Measurements from ENCODE around the gene PJVK. TPM values are rescaled to one million over a fixed set of nuclear protein-coding genes. Genes with fewer than 3 reads are reported as not detected.
A peak's percentile ranks its signal among the peaks of the same experiment; 100 is the strongest.

Gene PJVK
- total and polyA plus RNA-seq, 4 donors: 0.82 to 5.7 (median 4.5) TPM

DNA sequence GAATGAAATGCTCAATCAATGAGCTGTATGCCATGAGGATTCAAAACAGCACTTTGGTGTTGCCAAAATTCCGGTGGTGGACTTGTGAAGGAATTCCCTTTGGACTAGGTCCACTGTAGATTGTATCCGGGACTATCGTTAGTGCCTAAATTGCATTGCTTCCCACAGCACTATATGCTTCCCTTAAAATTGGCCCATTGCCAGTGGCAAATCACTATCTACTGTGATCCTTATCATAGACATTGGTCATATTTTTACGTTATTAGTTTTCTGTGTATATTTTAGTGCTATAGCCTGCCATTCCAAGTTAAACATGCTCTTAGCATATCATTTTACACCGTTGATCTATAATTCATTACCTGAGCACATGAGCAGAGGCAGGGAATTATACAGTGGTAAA lies 1.7 kb downstream of the PJVK start:
- DNase-seq (peak in 2 of 3 donors; percentile 48 to 66), ATAC-seq (ENCODE audit: insufficient read depth, low FRiP score) (no peak)
- H3K9me3 ChIP-seq (ENCODE audit: control insufficient read depth in 4 of 4, insufficient read depth in 3 of 4, low read length in 3 of 4): no peaks in the 10 kb centered on the region
- no peak for TF ChIP-seq CTCF (IDR thresholded peaks at IDR 0.05; ENCODE audit: control extremely low read depth, extremely low read depth)
- no peak overlapping the region for H3K4me3 ChIP-seq
- peaks cover 0 to 6% (median 2%) of the 10 kb centered on the region in 4 donors for H3K36me3 ChIP-seq (ENCODE audit: control insufficient read depth in 4 of 4, insufficient read depth in 4 of 4, low read length in 4 of 4)
- WGBS, 2 donors: 68 to 78% methylated on average over 5 of the region's 5 CpGs
- peaks cover 4 to 36% (median 13%) of the 10 kb centered on the region in 5 donors for H3K4me1 ChIP-seq (ENCODE audit: control insufficient read depth in 5 of 5, insufficient read depth in 5 of 5, low read length in 5 of 5)
- no peak overlapping the region for H3K9ac ChIP-seq (ENCODE audit: insufficient read depth in 1 of 2, low read length in 2 of 2)
- H3K27ac ChIP-seq (ENCODE audit: low read depth in 1 of 2, low read length in 1 of 2): no peak overlapping the region
- H3K27me3 ChIP-seq (ENCODE audit: control insufficient read depth in 3 of 3, insufficient read depth in 3 of 3, low read length in 2 of 3): no peaks in the 10 kb centered on the region

GRCh38 chr2:178455947-178456346 lies 4.8 kb downstream of the PJVK start:
- no peaks in the 10 kb centered on the region for H3K36me3 ChIP-seq (ENCODE audit: control insufficient read depth in 4 of 4, insufficient read depth in 4 of 4, low read length in 4 of 4)
- WGBS, 2 donors: 91 to 93% methylated on average over 5 of the region's 5 CpGs
- no peak for TF ChIP-seq CTCF (IDR thresholded peaks at IDR 0.05; ENCODE audit: control extremely low read depth, extremely low read depth)
- no peak overlapping the region for H3K4me3 ChIP-seq
- H3K4me1 ChIP-seq (ENCODE audit: control insufficient read depth in 5 of 5, insufficient read depth in 5 of 5, low read length in 5 of 5): peaks cover 0 to 13% (median 4%) of the 10 kb centered on the region in 5 donors
- DNase-seq (no peak), ATAC-seq (ENCODE audit: insufficient read depth, low FRiP score) (no peak)
- H3K9ac ChIP-seq (ENCODE audit: insufficient read depth in 1 of 2, low read length in 2 of 2): no peak overlapping the region
- H3K27ac ChIP-seq (ENCODE audit: low read depth in 1 of 2, low read length in 1 of 2): no peak overlapping the region
- H3K27me3 ChIP-seq (ENCODE audit: control insufficient read depth in 3 of 3, insufficient read depth in 3 of 3, low read length in 2 of 3): no peaks in the 10 kb centered on the region
- H3K9me3 ChIP-seq (ENCODE audit: control insufficient read depth in 4 of 4, insufficient read depth in 3 of 4, low read length in 3 of 4): no peaks in the 10 kb centered on the region

DNA sequence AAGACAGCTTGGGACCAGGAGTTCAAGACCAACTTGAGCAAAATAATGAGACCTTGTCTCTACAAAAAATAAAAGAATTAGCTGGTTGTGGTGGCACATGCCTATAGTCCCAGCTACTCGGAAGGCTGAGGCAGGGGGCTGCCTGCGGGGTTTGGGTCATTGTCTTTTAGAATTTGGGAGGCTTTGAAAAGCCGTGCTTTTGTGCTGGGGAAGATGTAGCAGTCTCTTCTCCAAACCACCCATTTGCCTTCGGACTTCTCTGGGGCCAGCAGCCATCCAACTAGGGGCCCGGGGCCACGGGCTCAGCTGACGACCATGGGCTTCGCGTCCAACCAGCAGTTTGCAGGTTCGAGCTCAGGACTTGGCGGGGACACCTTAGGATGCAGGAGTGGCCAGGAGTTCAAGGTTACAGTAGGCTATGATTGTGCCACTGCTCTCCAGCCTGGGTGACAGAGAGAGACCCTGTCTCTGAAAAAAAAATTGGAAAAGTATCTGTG lies 6.3 kb downstream of the PJVK start:
- Histone ChIP-seq H3K4me3 (no peak overlapping the region), H3K9me3 (ENCODE audit: control insufficient read depth in 4 of 4, insufficient read depth in 3 of 4, low read length in 3 of 4) (no peaks in the 10 kb centered on the region), H3K9ac (ENCODE audit: insufficient read depth in 1 of 2, low read length in 2 of 2) (no peak overlapping the region), H3K4me1 (ENCODE audit: control insufficient read depth in 5 of 5, insufficient read depth in 5 of 5, low read length in 5 of 5) (peaks cover 0 to 7% (median 3%) of the 10 kb centered on the region in 5 donors), H3K27ac (ENCODE audit: low read depth in 1 of 2, low read length in 1 of 2) (no peak overlapping the region), H3K27me3 (ENCODE audit: control insufficient read depth in 3 of 3, insufficient read depth in 3 of 3, low read length in 2 of 3) (no peaks in the 10 kb centered on the region), H3K36me3 (ENCODE audit: control insufficient read depth in 4 of 4, insufficient read depth in 4 of 4, low read length in 4 of 4) (no peaks in the 10 kb centered on the region)
- TF ChIP-seq CTCF (IDR thresholded peaks at IDR 0.05; ENCODE audit: control extremely low read depth, extremely low read depth): no peak
- DNase-seq (no peak), ATAC-seq (ENCODE audit: insufficient read depth, low FRiP score) (no peak)
- 94% methylated on average over 11 of the region's 11 CpGs for WGBS, 2 donors
